T-helper 2 cell treated with Interferon-gamma antibody and Interleukin-4, amounts not matched to agents 100 ng/mL and 5 ng/mL, for 36 hours (primary cell): ENCODE data around the gene PCDH15. TPM values are rescaled to one million over a fixed set of nuclear protein-coding genes. Genes with fewer than 3 reads are reported as not detected.

Source experiments
- intact Hi-C: fragments of 100-400 bp; cut with micrococcal nuclease; formaldehyde crosslinking; loops from one replicate; pipeline ENCODE4 v1.15.1; 2023
- total RNA-seq: library from RNA; stranded (reverse); gene quantifications from 2 replicates; pipeline ENCODE4 v1.2.3, GENCODE V29; 2022

The PCDH15 gene
- total RNA-seq, 1 donor from 2014 or later = not detected

DNA sequence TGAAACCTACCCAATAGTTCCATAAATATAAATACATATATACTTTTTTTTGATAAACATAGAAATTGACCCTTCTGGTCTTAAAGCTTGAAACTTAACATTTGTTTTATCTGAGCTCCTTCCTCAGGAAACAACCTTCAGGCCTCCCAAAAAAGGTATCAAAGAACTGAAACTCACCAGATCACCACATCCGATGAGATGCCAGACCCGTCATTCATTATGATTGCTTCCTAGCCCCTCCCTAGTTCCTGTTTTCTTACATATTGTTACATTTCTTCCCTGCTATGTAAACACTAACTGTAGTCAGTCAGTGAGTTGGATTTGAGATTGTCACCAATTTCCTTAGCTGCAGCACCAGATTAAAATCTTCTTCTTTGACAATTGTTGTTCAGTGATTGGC lies 663.6 kb downstream of the PCDH15 start:
- intact Hi-C loops = no loop called here

DNA sequence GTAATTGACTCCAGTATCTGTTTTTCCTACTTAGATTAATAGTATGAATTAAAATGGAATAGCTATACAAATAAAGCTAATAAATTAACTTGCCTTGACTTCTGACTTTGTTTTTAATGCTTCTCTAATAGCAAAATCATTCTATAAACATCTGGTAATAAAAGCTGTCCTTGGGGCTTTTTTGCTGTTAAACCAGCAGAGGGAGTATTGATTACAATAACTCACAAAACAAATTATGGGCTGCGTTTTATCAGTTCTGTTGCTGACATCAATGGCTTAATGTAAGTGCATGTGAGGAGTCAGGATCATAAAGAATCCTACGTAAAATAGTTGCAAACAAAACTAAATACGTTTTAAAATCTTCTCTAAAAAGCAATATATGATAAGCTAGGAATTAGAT lies 667.8 kb downstream of the PCDH15 start:
- intact Hi-C loops = no loop called here

DNA sequence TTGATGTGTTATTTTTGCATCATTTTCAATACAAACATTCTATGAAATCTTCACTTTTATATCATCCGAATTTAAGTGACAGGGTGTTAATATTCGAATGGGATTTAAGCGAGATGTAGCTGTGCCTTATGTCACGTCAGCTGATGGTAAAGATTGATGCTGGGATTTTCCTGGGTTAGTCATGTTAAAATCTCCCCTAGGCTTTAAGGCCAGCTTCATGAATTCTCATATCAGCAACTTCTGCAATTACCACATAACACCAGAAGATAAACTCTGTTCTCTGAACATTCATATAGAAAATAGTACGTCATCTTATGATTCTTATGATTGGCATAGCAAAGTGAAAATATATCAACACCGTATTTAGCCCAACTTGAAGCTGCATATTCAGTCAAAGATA lies 669.2 kb downstream of the PCDH15 start:
- intact Hi-C loops = no loop called here

DNA sequence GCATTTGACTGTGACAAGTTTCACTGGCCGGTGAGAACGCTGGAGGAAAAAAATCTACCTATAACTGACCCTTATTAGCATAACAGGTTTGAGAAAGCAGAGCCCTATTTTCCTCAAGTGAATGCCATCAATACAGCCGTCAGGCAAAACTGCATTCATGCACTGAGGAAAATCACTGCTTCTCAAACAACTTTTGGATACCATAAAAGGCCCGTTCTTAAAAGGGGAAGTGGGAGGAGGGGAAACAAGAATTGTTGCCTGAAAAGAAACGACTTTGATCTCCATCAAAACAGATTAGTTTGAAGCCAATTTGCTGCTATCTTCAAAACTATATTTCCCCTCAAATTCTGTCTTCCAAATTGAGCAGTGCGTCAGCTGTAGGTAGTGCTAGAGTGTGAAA lies 670.6 kb downstream of the PCDH15 start:
- intact Hi-C loops = no loop called here

DNA sequence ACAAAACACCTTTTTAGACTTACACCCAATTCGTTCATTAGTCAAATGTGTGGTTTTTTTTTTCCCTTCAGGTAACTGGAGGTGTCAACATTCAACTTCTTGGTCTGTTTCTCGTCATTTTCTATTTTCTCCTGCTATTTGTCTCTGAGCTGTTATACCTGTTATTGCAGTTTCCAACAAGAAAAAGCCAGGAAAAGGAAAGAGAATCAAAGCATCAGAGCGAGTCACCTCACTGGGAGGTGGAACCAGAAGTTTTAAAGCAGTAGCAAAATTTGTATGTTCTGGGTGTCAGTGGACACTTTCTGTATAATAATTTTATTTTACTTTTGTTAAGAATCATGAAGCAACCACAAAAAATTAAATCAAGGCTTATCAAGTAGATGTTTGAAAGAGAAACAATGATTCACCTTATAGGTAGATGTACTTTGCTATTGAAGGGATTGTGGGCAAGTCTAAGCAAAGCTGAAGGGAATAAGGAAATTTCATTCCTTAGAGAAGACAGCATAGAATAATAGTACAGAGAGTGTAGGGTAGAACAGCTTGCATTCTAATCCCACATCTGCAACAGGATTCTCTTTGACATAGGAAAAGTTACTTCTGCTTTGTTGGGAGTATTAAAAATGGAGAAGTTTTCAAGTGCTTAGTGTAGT lies 675.8 kb downstream of the PCDH15 start:
- intact Hi-C loops = no loop called here

DNA sequence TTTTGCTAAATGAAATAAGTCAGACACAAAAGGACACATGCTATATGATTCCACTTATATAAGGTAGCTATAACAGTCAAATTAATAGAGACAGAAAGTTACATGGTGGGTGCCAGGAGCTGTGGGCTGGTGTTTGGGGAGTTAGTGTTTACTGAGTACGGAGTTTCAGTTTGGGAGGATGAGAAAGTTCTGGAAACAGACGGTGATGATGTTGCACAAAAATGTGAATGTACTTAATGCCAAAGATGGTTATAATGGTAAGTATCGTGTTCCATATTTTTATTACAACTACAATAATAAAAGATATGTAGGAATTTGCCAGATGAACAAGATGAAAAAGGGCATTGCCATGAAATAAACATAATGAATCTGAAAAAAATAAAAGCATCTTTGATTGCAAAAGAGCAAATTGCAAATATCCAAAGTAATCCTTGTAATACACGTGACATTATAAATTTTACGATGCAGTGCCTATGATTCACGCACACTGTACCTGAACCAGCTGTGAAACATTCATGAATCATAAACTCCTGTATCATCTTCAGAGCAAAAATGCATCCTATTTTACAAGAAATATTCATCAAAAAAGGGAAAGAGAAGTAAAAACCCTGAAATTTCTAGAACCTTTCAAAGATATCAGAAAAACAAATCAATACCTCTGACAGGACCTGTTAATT lies 676.7 kb downstream of the PCDH15 start:
- intact Hi-C loops = no loop called here

DNA sequence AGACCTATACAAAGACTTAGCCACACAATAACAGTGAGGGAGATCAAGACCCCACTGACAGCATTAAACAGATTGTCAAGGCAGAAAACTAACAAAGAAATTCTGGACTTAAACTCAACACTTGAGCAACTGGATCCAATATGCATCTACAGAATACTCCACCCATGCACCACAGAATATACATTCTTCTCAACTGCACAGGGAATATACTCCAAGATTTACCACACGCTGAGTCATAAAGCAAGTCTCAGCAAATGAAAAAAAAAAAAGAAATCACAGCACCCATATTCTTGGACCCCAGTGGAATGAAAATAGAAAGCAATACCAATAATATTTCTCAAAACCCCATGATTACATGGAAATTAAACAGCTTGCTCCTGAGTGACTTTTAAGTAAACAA lies 680.2 kb downstream of the PCDH15 start:
- intact Hi-C loops = no loop called here

DNA sequence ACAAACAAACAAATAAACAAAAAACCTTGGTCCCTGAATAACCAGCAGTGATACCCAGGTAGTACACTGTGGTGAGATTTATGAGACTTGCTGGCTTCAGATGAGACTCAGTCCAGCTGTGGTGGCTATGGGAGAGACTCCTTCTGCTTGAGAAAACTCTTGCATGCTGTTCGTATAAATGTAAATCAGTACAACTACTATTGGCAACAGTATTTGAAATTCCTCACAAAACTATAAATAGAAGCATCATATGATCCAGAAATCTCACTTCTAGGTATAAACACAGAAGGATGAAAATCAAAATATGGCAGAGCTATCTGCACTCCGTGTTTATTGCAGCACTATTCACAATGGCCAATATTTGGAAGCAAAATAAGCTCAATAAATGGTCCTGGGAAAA lies 692.1 kb downstream of the PCDH15 start:
- intact Hi-C loops = no loop called here

DNA sequence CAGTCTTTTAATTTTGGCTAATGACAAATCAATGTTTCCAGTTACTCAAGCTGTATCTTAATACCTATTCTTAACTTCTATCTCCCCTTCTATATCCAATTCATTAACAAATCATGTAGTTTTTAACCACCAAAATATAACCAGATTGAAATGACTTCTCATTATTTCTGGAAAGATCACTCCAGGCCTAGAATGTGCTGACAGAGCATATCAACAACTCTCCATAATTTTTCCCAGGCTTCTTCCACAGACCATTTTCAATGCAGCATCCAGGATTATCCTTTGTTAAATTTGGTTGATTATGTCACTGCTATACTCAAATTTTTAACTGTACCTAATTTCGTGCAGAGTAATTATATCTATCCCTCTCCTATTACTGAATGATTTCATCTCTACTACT lies 704.1 kb downstream of the PCDH15 start:
- intact Hi-C loops = no loop called here

DNA sequence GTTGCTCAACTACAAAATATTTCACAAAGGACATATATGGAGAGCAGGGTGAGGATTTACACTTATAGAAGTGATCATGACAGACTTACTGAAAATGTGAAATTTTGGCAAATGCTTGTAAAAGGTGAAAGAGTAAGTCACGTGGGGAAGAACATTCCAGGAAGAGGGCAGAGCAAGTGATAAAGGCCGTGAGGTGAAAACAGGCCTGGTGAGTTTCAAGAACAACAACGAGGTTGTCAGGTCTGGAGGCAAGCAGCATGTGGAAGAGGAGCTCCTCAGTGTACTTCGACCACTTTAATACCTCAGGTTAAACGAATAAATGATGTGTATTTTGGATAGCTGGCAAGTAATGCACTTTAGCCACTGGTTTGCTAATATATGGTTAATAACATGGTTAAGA lies 706.7 kb downstream of the PCDH15 start:
- intact Hi-C loops = no loop called here

DNA sequence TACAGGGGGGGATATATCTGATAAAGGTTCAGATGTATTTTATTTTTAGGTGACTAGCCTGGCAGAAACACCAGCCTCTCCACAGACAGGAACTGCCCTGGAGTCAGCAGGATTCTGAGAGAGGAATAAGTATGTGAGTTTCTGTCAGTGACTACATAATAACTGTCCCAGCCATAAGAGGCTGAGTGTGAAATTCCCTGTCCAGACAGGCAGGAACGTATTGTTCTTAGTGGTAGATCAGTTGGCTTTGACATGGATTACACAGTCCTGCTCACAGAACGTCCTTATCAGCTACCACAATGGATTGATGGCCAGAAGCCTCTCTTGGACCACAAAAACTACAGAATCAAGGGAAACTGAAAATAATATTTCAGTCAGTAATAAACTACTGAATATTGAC lies 709.8 kb downstream of the PCDH15 start:
- intact Hi-C loops = no loop called here

DNA sequence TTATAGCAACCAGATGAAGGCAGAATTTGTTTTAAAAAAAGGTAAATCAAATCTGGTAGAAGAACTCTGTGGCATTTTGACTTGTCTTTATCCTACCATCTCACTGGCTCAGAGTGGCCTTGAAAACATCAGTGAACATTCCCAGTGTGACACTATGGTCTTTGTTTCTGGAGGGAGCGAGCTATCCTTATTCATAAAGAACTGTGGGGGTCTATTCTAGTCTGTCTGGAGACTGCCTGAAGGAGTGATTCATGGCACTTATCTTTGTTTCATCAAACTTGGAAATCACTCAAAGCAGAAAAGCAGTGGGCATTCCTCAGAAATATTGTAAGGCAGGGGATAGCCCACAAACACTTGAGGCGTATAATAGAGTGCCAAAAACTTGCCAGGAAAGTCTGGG lies 719.1 kb downstream of the PCDH15 start:
- intact Hi-C loops = no loop called here

DNA sequence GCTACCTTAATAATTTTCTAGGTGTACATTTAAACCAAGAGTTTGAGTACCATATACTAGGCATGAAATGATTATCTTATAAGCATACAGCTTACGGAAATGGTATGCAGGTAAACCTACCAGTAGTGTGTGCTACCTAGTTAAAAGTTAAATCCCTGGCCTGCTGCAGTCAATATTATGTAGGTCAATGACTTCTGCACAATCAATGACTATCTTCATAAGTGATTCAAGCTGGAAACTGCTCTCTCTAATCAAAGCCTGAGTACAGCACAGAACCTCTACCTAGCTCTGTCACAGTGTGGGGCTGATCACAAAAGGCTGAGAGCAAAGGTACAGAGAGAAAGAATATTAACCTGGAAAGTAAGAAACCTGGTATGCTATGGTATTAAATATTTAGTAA lies 733.7 kb downstream of the PCDH15 start:
- intact Hi-C loops = no loop called here

DNA sequence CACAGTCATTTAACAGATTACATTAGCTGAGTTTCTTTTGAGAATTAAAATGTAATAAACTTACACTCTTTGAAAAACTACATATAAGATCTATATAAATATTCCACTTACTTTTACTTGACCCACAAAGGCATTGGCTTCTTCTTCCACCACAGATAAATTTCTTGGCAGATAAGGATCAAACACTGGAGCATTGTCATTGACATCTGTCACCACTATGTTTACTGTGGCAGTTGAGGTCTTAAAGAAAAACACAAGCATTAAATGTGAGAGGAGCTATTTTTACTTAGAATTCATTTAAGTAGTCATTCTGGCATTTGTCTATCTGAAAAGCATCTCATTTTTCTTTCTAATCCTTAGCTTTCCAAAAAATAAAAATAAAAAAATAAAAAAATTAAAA lies 734.4 kb downstream of the PCDH15 start:
- intact Hi-C loops = no loop called here

DNA sequence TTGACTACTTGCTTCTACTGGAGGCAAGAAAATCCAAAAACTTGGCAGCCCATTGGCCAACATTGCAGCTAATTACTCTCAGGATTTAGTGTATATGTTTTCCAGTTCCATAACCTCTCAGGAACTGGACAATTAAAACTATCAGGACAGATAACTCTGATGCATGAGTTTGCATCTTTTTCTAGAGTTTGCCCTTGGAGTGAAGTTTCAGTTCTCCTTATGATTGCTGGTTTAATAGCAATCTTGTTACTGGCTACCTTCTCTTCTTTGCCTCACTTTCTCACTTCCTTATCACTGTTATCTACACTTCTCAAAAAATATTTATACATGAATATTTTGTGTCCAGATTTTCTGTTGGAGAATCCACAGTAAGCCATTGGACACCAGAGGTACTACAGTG lies 735.9 kb downstream of the PCDH15 start:
- intact Hi-C loops = no loop called here

DNA sequence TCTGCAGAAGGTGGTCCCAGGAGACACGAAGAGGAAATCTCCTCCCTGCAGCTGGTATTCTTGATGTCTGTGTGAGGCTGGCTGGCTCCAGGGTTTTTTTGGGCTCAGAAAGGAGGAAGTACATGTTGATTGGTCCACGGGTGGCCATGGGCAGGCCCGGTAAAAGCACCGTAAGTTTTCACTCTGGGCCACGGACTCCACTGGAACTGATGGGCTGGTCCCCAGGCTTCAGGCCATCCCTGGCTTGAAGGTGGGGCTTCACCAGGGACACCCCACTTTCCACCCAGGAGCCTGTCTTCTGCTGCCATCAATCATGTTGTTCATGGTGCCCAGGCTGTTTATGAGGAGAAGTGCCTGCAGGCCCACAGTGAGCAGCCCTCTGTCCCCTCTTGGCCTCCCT lies 736.8 kb downstream of the PCDH15 start:
- intact Hi-C loops = no loop called here

DNA sequence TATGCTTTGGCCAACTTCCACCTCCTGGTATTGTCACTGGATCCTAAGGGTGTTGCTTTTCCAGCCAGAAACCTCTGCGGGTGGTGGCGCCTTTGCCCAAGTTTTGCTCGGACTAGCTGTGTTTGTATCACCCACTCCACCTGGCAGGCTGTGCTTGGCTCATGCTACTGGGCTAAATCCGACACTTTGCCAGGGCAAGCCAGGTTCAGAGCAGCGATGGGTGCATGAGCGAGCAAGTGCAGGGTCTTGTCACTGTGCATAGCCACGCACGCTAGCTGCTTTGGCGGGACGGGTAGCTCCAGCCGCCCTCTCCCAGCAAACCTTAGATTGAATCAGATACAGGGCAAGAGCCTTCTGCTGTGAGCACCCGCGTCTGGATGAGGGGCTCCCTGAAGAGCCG lies 737.5 kb downstream of the PCDH15 start:
- intact Hi-C loops = no loop called here

DNA sequence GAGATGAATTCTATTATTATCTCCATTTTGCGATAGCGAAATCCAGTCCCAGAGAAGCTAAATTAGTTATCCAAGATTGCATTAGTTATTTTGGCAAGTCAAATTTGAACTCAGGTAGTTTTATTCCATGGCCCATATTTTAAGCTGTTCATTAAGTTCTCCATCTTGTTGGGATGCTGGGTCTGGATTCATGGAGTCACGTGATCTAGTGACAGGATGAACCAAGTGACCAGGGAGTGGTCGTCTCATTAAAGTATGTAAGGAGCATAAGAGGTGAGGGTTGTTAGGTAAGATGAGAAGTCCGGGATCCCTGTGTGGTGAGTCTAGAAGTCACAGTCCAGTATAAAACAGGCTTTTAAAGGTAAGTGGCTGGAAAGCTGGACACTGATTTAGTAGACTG lies 740.5 kb downstream of the PCDH15 start:
- intact Hi-C loops = no loop called here

DNA sequence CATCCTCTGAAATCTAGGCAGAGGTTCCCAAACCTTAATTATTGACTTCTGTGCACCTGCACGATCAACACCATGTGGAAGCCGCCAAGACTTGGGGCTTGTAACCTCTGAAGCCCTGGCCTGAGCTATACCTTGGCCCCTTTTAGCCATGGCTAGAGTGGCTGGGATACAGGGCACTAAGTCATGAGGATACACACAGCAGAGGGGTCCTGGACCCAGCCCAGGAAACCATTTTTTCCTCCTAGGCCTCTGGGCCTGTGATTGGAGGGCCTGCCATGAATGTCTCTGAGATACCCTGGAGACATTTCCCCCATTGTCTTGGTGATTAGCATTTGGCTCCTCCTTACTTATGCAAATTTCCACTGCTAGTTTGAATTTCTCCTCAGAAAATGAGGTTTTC lies 743.7 kb downstream of the PCDH15 start:
- intact Hi-C loops = no loop called here

DNA sequence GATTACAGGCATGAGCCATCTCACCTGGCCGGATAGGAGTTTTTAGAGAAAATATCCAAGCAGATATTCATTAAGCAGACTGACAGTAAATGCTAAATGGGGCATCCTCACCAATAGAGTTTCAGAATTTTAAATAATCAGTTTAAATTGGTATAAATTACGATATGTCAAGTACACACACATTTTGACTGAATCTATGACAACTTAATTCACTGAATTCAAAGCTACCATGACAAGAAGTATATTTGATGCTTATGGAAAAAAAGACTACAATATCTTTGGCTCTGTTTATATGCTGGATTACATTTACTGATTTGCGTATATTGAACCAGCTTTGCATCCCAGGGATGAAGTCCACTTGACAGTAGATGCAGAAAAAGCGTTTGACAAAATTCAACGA lies 774.7 kb downstream of the PCDH15 start:
- intact Hi-C loops = no loop called here

DNA sequence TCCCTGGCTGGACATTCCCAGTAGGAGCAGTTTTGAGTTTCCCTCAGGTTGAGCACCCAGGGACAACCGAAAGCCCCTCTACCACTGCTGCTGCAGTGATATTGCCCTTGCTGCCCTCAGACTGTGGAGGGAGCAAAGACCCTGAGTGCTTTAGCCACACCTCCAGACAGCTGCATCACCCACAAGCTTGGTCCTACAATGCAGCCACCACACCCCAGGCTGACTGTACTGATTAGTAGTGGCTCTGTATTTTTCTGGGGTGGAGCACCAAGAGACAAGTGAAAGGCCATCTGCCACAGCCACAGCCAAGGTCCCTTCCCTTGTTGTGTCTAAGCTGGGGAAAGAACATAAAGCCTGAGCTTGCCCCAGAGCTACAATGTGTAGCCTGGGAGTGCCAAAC lies 789.9 kb downstream of the PCDH15 start:
- intact Hi-C loops = no loop called here

DNA sequence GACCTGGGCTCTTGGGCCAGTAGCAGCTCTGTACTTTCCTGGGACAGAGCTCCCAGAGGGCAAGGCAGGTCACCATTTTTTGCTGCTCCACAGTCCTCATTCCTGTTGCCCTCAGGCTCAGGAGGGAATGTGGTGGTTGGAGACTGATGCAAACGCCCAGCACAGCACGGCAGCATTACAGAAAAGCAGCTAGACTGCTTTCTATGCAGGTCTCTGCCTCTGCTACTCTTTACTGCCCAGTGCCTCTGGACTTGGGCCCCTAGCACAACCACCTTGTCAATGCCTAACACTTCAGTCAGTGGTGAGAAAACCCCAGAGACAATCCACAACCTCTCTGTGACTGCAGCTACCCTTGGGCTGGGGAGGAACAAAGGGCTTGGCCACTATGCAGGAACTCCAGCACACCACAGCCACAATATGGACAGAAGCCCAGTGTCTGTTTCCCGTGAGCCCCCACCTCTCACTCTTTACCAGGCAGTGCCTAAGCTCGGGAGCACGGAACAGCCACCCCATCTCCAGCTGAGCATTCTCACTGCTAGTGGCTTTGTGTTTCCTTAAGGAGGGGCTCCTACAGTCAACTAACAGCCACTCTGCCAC lies 790.6 kb downstream of the PCDH15 start:
- intact Hi-C loops = no loop called here

DNA sequence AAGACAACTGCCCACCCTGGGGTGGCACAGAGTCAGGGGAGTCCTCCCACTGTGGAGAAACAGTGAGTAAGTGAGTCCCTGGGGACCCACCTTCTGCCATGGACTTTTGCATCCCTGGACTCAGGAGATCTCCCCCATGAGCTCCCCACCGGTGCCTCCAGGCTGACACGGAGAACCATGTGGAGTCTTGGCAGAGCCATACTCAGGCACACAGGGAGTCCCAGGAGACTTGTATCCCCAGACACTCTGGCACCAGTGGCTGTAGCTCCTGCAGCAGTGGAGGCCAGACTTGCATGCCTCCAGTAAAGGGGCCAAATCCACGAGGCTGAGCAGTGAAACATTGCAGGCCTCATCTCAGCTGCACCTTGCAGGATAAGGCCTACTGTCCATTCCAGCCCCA lies 791.4 kb downstream of the PCDH15 start:
- intact Hi-C loops = no loop called here
